ENCODE results near the gene RAP1GDS1. TPM values are rescaled to one million over a fixed set of nuclear protein-coding genes. Genes with fewer than 3 reads are reported as not detected.

The RAP1GDS1 gene
- total and polyA plus RNA-seq, 12 donors = 5.9 to 38.1 (median 22.8) TPM

GRCh38 chr4:98484031-98484430 lies 222.8 kb downstream of the RAP1GDS1 start:
- H3K27me3 ChIP-seq = no peaks in the 10 kb centered on the region
- no peaks in the 10 kb centered on the region for H3K36me3 ChIP-seq (replicated peaks in 1 of 2)
- no peak for TF ChIP-seq CTCF (IDR thresholded peaks at IDR 0.05)
- TF ChIP-seq POLR2A (IDR thresholded peaks at IDR 0.05) = no peak
- no peak overlapping the region for H3K27ac ChIP-seq
- no peaks in the 10 kb centered on the region for H3K4me1 ChIP-seq (replicated peaks in 1 of 2)
- H3K4me3 ChIP-seq = no peak overlapping the region
- WGBS, 4 donors = 82 to 90% (median 86%) methylated on average over 3 of the region's 3 CpGs
- intact Hi-C loops (cut with DNase I) = no loop called here
- no peaks in the 10 kb centered on the region for H3K9me3 ChIP-seq (replicated peaks in 1 of 3)
- DNase-seq = no peak

- whole genome bisulfite sequencing, 4 donors = 78 to 91% (median 82%) methylated on average over 7 of the region's 7 CpGs
- no peaks in the 10 kb centered on the region for H3K4me1 ChIP-seq (replicated peaks in 1 of 2)
- H3K27ac ChIP-seq = no peak overlapping the region
- no peak overlapping the region for H3K4me3 ChIP-seq
- no peaks in the 10 kb centered on the region for H3K36me3 ChIP-seq (replicated peaks in 1 of 2)
- H3K27me3 ChIP-seq = no peaks in the 10 kb centered on the region
- DNase-seq = no peak
- intact Hi-C loops (cut with DNase I) = no loop called here
- TF ChIP-seq POLR2A (IDR thresholded peaks at IDR 0.05) (no peak), CTCF (IDR thresholded peaks at IDR 0.05) (no peak)
- H3K9me3 ChIP-seq (replicated peaks in 1 of 3) = no peaks in the 10 kb centered on the region
Observed at GRCh38 chr4:98485816-98486345, 224.7 kb downstream of the RAP1GDS1 start.

GRCh38 chr4:98490251-98490650 lies 229.1 kb downstream of the RAP1GDS1 start:
- DNase-seq = no peak
- no peaks in the 10 kb centered on the region for H3K36me3 ChIP-seq (replicated peaks in 1 of 2)
- no peak overlapping the region for H3K27ac ChIP-seq
- H3K27me3 ChIP-seq = no peaks in the 10 kb centered on the region
- TF ChIP-seq CTCF (IDR thresholded peaks at IDR 0.05) = no peak
- no peak for TF ChIP-seq POLR2A (IDR thresholded peaks at IDR 0.05)
- intact Hi-C loops (cut with DNase I) = no loop called here
- no peaks in the 10 kb centered on the region for H3K4me1 ChIP-seq (replicated peaks in 1 of 2)
- H3K9me3 ChIP-seq (replicated peaks in 1 of 3) = no peaks in the 10 kb centered on the region
- 83 to 98% (median 93%) methylated on average over 3 of the region's 3 CpGs for WGBS, 4 donors
- H3K4me3 ChIP-seq = no peak overlapping the region

- no peaks in the 10 kb centered on the region for H3K9me3 ChIP-seq (replicated peaks in 1 of 3)
- H3K36me3 ChIP-seq (replicated peaks in 1 of 2) = no peaks in the 10 kb centered on the region
- no peaks in the 10 kb centered on the region for H3K4me1 ChIP-seq (replicated peaks in 1 of 2)
- no peak overlapping the region for H3K4me3 ChIP-seq
- TF ChIP-seq POLR2A (IDR thresholded peaks at IDR 0.05) (no peak), CTCF (IDR thresholded peaks at IDR 0.05) (no peak)
- no peaks in the 10 kb centered on the region for H3K27me3 ChIP-seq
- DNase-seq = no peak
- no peak overlapping the region for H3K27ac ChIP-seq
- 92 to 96% (median 94%) methylated on average over 7 of the region's 7 CpGs for WGBS, 4 donors
- intact Hi-C loops (cut with DNase I) = no loop called here
Observed at GRCh38 chr4:98491899-98492559, 230.8 kb downstream of the RAP1GDS1 start.

Data from adrenal gland (tissue), 12 donors.